Mucosa of rectum (tissue), 2 donors: ENCODE data around the gene ANGEL1.

Source experiments
- H3K27ac ChIP-seq, 2 donors: one replicate each; pipeline ENCODE4 v1.7.0; 2013; ENCODE audit warnings: inconsistent platforms in 2 of 2, low read depth in 2 of 2, low read length in 2 of 2
- H3K27me3 ChIP-seq, 2 donors: one replicate each; pipeline ENCODE4 v1.7.0; 2013; ENCODE audit warnings: low read length in 2 of 2; ENCODE audit not compliant: control insufficient read depth in 2 of 2, insufficient read depth in 2 of 2
- H3K36me3 ChIP-seq, 2 donors: one replicate each; pipeline ENCODE4 v1.7.0; 2013; ENCODE audit warnings: low read length in 2 of 2; ENCODE audit not compliant: control insufficient read depth in 2 of 2, insufficient read depth in 2 of 2
- H3K4me1 ChIP-seq, 2 donors: one replicate each; pipeline ENCODE4 v1.7.0; 2013; ENCODE audit warnings: low read length in 2 of 2, mild to moderate bottlenecking in 1 of 2; ENCODE audit not compliant: control insufficient read depth in 2 of 2, insufficient read depth in 2 of 2
- H3K4me3 ChIP-seq, 2 donors: one replicate each; pipeline ENCODE4 v1.7.0; 2013; ENCODE audit warnings: low read length in 2 of 2
- H3K9ac ChIP-seq, 2 donors: one replicate each; pipeline ENCODE4 v1.7.0; 2013; ENCODE audit warnings: low read length in 2 of 2, low read depth in 1 of 2, mild to moderate bottlenecking in 1 of 2
- H3K9me3 ChIP-seq, 2 donors: one replicate each; pipeline ENCODE4 v1.7.0; 2013; ENCODE audit warnings: low read length in 2 of 2; ENCODE audit not compliant: control insufficient read depth in 2 of 2
- donor health status: healthy.
- donor health status: Normal muscosa, but diverticular disease.

The ANGEL1 gene

DNA sequence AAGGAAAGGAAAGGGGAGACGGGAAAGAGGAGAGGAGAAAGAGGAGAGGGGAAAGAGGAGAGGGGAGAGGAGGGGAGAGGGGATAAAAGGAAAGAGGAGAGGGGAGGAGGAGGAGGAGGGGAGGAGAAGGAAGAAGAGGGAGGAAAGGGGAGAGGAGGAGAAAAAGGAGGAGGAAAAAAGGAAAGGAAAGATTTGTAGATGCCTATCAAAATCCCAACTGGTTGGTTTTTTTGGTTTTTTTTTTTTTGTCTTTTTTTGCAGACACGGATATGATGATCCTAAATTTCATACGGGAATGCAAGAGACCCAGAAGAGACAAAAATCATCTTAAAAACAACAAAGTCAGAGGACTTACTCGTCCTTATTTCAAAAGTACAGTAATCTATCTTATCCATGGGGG, 19.4 kb downstream of the ANGEL1 start:
- Histone ChIP-seq H3K27ac (no peak overlapping the region), H3K4me3 (no peak overlapping the region), H3K36me3 (peaks cover 32 to 42% of the 10 kb centered on the region in 2 donors), H3K4me1 (no peaks in the 10 kb centered on the region), H3K27me3 (no peaks in the 10 kb centered on the region), H3K9me3 (no peaks in the 10 kb centered on the region), H3K9ac (no peak overlapping the region)

DNA sequence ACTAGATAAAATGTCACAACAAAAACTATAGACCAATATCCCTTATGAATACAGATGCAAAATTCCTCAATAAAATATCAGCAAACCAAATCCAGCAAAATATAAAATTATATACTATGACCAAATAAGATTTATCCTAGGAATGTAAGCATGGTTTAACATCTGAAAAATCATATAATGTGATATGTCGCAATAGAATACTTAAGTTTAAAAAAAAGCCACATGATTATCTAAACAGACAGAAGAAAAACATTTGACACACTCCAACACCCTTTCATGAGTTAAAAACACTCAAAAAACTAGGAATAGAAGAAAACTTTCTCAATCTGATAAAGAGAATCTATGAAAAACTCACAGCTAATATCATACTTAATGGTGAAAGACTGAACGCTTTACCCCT, 20.3 kb downstream of the ANGEL1 start:
- H3K36me3 ChIP-seq: peaks cover 29 to 42% of the 10 kb centered on the region in 2 donors
- no peak overlapping the region for H3K4me3 ChIP-seq
- no peaks in the 10 kb centered on the region for H3K4me1 ChIP-seq

DNA sequence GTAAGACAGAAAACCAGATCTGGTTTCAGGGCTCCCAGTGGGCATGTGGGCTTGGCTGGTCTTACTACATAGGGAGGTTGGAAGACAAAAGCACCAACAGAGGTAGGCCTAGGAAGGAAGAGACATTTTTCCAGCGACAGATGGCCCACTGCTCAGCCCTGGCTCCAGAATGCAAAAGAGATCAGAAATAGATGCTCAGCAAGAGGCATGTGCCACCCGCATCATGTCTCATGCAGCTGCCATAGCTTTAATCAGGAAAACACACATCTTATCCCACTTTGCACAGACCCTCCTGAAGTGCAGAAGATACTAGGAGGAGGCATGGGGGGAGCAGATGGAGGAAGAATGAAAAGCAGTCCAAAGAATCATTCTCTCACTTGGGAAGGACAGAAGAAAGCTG, 26.1 kb downstream of the ANGEL1 start:
- Histone ChIP-seq H3K36me3 (peaks cover 33 to 54% of the 10 kb centered on the region in 2 donors), H3K9ac (no peak overlapping the region), H3K27me3 (no peaks in the 10 kb centered on the region), H3K9me3 (no peaks in the 10 kb centered on the region), H3K4me1 (no peaks in the 10 kb centered on the region), H3K4me3 (no peak overlapping the region), H3K27ac (no peak overlapping the region)

More for the DNA sequence above, 20.3 kb downstream of the ANGEL1 start:
- Histone ChIP-seq H3K9me3 (no peaks in the 10 kb centered on the region), H3K27ac (no peak overlapping the region), H3K9ac (no peak overlapping the region), H3K27me3 (no peaks in the 10 kb centered on the region)

DNA sequence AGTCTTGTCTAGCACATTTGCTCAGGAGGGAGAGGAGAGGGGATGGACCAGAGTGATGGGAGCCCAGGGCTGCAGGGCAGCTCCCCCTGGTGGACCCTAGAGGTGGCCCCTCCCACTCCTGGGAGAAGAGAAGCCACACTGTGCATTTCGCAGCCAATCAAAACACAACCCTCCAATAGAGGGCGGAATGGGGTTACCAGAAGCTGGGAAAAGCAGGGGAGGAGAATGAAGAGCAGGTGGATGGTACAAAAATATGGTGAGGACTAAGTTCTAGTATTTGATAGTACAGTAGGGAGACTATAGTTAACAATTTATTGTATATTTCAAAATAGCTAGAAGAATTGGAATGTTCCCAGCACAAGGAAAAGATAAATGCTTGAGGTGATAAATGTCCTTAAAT, 27.8 kb downstream of the ANGEL1 start:
- no peaks in the 10 kb centered on the region for H3K9me3 ChIP-seq
- no peak overlapping the region for H3K4me3 ChIP-seq
- H3K27me3 ChIP-seq: no peaks in the 10 kb centered on the region
- H3K36me3 ChIP-seq: peaks cover 27 to 37% of the 10 kb centered on the region in 2 donors
- no peak overlapping the region for H3K9ac ChIP-seq
- no peaks in the 10 kb centered on the region for H3K4me1 ChIP-seq
- no peak overlapping the region for H3K27ac ChIP-seq

DNA sequence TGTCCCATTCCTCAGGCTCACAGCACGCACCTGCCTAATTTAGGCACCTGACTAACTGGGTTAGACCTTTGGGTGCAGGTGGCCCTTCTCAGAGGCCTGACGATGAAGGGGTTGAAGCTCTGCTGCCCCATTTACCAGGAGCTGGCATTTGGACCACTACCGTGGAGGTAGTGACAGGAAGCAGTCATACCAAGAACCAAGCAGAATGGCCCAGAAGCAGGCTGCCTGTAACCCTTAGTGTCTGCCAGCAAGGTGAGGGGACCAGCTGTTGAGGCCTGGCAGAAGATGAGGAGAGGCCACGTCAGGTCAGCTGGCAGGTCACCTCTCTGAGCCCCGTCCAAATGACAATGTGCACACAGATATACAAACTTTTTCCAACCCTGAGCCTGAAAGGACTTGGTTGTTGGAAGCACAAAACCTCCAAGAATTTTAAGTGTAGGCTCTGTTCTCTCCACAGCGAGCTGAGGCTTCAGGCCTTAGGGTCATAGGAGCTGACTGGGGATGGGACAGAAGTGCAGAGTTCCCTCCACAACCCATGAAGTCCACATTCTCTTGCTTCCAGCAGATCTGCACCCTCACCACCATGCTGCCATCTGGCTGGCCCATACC, 28.3 kb downstream of the ANGEL1 start:
- no peak overlapping the region for H3K4me3 ChIP-seq
- no peaks in the 10 kb centered on the region for H3K27me3 ChIP-seq
- H3K27ac ChIP-seq: no peak overlapping the region
- H3K4me1 ChIP-seq: no peaks in the 10 kb centered on the region
- H3K9me3 ChIP-seq: no peaks in the 10 kb centered on the region
- H3K9ac ChIP-seq: no peak overlapping the region
- H3K36me3 ChIP-seq: peaks cover 26 to 35% of the 10 kb centered on the region in 2 donors

DNA sequence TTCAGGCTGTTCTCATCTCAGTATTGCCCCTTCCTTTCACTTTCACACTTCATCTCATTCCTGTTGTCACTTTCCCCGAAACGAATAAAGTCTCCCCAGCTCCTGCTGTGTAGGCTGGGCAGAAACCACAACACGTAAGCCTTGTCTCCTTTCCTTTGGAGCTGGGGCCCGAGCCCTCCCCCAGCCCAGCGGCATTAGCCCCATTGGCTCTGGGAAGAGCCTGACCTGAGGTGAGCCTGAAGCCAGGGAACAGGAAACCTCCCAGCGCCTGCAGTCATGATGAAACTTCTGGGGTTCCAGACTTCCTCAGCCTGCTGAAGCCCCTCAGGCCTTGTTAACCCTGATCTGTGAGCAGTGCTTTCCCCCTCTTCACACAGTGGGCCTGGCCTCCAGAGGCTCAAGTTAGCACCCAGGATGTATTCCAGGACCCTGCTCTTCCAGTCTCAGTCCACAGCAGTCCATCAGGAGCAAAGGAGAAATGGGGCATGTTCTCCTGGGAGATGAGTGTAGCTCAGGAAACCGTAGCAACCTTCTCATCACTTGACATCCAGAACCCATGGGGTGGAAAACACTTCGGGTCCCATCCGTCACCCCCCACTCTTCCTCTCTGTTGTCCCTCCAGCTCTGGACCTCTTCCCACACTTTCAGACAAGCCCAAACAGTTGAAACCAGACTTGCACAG, 29.7 kb downstream of the ANGEL1 start:
- H3K9ac ChIP-seq: no peak overlapping the region
- no peaks in the 10 kb centered on the region for H3K9me3 ChIP-seq
- H3K4me1 ChIP-seq: no peaks in the 10 kb centered on the region
- H3K27me3 ChIP-seq: no peaks in the 10 kb centered on the region
- no peak overlapping the region for H3K4me3 ChIP-seq
- no peak overlapping the region for H3K27ac ChIP-seq
- H3K36me3 ChIP-seq: peaks cover 15 to 22% of the 10 kb centered on the region in 2 donors

DNA sequence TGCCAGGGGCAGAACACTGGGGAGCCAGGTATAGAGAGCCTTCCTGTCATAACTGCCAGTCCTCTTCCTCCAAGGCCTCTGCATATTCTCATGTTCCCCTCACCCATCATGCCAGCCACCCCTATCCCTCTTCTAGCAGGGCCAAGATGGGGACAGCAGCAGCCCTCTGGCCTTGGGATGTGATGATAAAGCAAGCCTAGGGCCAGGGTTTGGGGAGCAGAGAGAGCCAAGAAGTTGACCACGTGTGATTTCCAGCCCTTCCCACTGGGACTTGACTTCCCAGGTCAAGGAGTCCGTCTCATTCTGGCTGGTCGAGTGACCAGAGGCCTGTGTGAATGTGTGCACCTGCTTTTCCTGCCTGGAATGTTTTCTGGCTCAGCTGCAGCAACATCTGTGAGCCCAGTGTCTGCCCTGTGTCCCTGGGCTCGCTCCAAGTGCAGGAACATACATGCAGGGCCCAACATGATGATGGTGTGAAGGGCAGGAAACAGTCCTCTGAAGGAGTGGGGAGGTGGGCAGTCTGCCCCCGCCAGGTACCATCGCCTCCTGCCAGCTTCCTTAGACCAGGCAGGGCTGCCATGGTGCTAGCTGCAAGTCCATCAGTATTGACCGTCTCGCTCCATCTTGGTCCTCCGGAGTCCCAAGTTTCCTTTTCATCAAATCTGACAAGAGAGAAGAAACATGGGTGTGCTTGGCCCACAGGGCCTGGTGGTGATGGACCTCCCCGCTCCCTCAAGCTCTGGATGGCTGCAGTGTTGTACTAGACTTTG, 30.4 kb downstream of the ANGEL1 start:
- Histone ChIP-seq H3K36me3 (peaks cover 15 to 16% of the 10 kb centered on the region in 2 donors), H3K4me3 (no peak overlapping the region), H3K9me3 (no peaks in the 10 kb centered on the region), H3K4me1 (no peaks in the 10 kb centered on the region), H3K9ac (no peak overlapping the region), H3K27ac (no peak overlapping the region), H3K27me3 (no peaks in the 10 kb centered on the region)

DNA sequence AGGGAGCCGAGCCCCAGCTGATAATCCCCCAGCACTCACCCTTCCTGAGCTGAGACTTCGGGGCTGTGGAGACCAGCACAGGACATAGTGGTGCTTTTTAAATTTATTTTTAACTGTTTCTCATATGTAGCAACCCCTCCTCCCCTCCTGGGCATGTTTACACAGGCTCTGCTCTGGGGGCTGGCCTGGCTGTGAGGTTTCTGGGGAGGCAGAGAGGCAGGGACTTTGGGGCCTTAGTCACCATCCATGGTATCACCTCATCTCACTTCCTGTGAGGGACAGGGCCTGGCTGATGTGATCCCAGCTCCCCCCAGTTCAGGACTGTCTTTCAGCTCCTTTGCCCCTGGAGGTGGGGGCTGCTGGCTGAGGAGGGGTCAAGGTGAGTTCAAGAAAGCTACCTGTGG, 31.0 kb downstream of the ANGEL1 start:
- Histone ChIP-seq H3K4me3 (no peak overlapping the region), H3K4me1 (no peaks in the 10 kb centered on the region), H3K36me3 (peaks cover 11 to 15% of the 10 kb centered on the region in 2 donors), H3K9ac (no peak overlapping the region), H3K27me3 (no peaks in the 10 kb centered on the region), H3K9me3 (no peaks in the 10 kb centered on the region), H3K27ac (no peak overlapping the region)

DNA sequence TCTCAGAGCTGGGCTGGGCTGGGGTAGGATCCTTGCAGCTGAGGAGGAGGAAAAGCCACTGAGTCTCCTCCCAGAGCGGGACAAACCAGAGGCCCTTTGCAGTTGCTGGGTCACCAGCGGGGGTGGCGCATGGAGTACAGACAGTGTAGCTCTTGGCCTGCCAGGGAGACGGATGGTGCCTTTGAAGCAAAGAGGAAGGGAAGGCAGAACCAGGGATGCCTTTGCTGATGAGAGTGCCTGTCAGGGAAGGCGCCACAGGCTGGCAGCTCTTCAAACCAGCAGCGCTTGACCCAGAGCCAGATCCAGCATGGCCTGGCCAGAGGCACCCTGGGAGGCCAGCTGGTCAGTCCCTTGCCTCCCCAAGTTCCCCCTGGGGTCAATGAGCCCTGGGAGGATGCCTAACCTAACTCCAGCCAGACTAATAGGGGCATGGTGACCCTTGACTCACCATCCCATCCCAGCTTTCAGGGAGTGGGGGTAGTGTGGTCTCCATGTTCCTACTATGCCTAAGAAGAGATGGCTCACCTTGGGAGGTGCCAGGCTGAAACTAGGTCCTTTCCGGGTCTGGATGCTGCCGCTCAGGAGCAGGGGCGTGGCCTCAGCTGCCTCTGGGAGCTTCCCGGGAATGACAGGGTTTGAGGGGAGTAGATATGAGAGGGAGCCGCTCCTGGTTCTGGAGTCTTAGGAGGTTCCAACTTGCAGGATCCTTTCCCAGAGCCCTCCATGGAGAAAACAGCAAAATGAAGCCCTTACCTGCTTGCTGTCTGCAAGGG, 31.6 kb downstream of the ANGEL1 start:
- Histone ChIP-seq H3K27ac (no peak overlapping the region), H3K9ac (no peak overlapping the region), H3K4me1 (no peaks in the 10 kb centered on the region), H3K27me3 (no peaks in the 10 kb centered on the region), H3K4me3 (no peak overlapping the region), H3K36me3 (peaks cover 11 to 12% of the 10 kb centered on the region in 2 donors), H3K9me3 (no peaks in the 10 kb centered on the region)
